K562 (cell line): ENCODE data around the gene PTH1R. TPM values are rescaled to one million over a fixed set of nuclear protein-coding genes. Genes with fewer than 3 reads are reported as not detected.

Experiments
- BHLHE40 ChIP-seq: IDR thresholded peaks from 2 replicates; pipeline ENCODE4 v1.6.1; 2011; ENCODE audit warnings: low read length, improper control_type of control experiment
- EGR1 ChIP-seq: fragments of 450-650 bp; conservative IDR thresholded peaks from 2 replicates; pipeline ENCODE4 v1.6.1; 2017; ENCODE audit warnings: mild to moderate bottlenecking
- HNRNPUL1 ChIP-seq: fragments of 200-400 bp; formaldehyde crosslinking; IDR thresholded peaks from 2 replicates; pipeline ENCODE4 v1.6.1; 2017; ENCODE audit warnings: low read length
- JUND ChIP-seq, 2 experiments: IDR thresholded peaks; 2 replicates in 1 of 2; 3 replicates in 1 of 2; pipeline ENCODE4 v1.6.1; 2011; ENCODE audit warnings: borderline replicate concordance in 2 of 2, low read depth in 2 of 2, low read length in 2 of 2, improper control_type of control experiment in 1 of 2, missing biosample characterization in 1 of 2, missing genetic modification characterization in 1 of 2, missing genetic modification reagents in 1 of 2
- MCM2 ChIP-seq: fragments of 450-650 bp; IDR thresholded peaks from 2 replicates; pipeline ENCODE4 v1.6.1; 2017; ENCODE audit warnings: low read depth, mild to moderate bottlenecking
- NR2F6 ChIP-seq: fragments of 450-650 bp; formaldehyde crosslinking; IDR thresholded peaks from 2 replicates; pipeline ENCODE4 v1.4.0; 2020; ENCODE audit warnings: mild to moderate bottlenecking
- POLR2AphosphoS5 ChIP-seq: IDR thresholded peaks from 2 replicates; pipeline ENCODE4 v1.6.1; 2011; ENCODE audit warnings: mild to moderate bottlenecking, low read depth, low read length, moderate library complexity; ENCODE audit not compliant: control insufficient read depth, insufficient read depth
- RBM22 ChIP-seq: fragments of 200-400 bp; formaldehyde crosslinking; IDR thresholded peaks from 2 replicates; pipeline ENCODE4 v1.6.1; 2018; ENCODE audit warnings: low read length, low read depth; ENCODE audit not compliant: poor library complexity, severe bottlenecking
- SIRT6 ChIP-seq: IDR thresholded peaks from one replicate; pipeline ENCODE4 v1.6.1; 2012; ENCODE audit warnings: low read depth, mild to moderate bottlenecking, control low read depth, inconsistent platforms, low read length, moderate library complexity
- TEAD1 ChIP-seq, 2 experiments: fragments of 450-650 bp in 1 of 2; sonication (generic) in 1 of 2; formaldehyde crosslinking; IDR thresholded peaks; 2 replicates each; pipeline versions ENCODE4 v1.4.0 to v1.8.0; 2020 to 2022; ENCODE audit warnings: mild to moderate bottlenecking in 2 of 2, missing genetic modification reagents in 1 of 2
- TFAP4 ChIP-seq: sonication (generic); formaldehyde crosslinking; IDR thresholded peaks from 2 replicates; pipeline ENCODE4 v1.8.0; 2022; ENCODE audit warnings: missing genetic modification reagents, mild to moderate bottlenecking, moderate library complexity, borderline replicate concordance
- VEZF1 ChIP-seq: fragments of 200-800 bp; sonication (Bioruptor generic); IDR thresholded peaks from 2 replicates; pipeline ENCODE4 v1.6.1; 2017; ENCODE audit warnings: missing genetic modification characterization, missing compliant biosample characterization
- ZKSCAN3 ChIP-seq: fragments of 250-450 bp; sonication (Bioruptor Pico); IDR thresholded peaks from 2 replicates; pipeline ENCODE4 v1.4.0; 2020
- ZNF146 ChIP-seq: IDR thresholded peaks from one replicate; pipeline ENCODE4 v1.6.1; 2018; ENCODE audit warnings: missing compliant biosample characterization; ENCODE audit not compliant: unreplicated experiment
- ZNF551 ChIP-seq: fragments of 250-450 bp; sonication (Bioruptor Pico); IDR thresholded peaks from 2 replicates; pipeline ENCODE4 v1.5.0; 2021; ENCODE audit warnings: mild to moderate bottlenecking, moderate library complexity
- polyA plus RNA-seq, 8 experiments: library from polyadenylated mRNA; depleted of rRNA in 4 of 8; stranded (reverse) in 5 of 8; unstranded in 3 of 8; fragments of >200 nt; fragmentation: Nextera tagmentation in 2 of 8; fragmentation: Illumina TruSeq in 1 of 8; extraction: Ambion mirVana in 2 of 8; extraction: Trizol in 1 of 8; gene quantifications; 2 replicates each; pipeline versions ENCODE4 v1.2.1 to v1.2.3, GENCODE V29; 2011 to 2014; ENCODE audit warnings: inconsistent platforms in 1 of 8, missing spikeins in 1 of 8
- total RNA-seq, 7 experiments: library from RNA; depleted of rRNA in 6 of 7; stranded (reverse); fragments of >200 nt in 6 of 7; fragmentation: Illumina TruSeq in 2 of 7; extraction: Trizol in 2 of 7; gene quantifications; 2 replicates each; pipeline versions ENCODE4 v1.2.1 to v1.2.3, GENCODE V29; 2011 to 2021; ENCODE audit warnings: low replicate concordance in 1 of 7
- TF ChIP-seq, protein P1 (sequence below): fragments of 450-650 bp; IDR thresholded peaks from 2 replicates; pipeline ENCODE4 v1.6.1; 2017; ENCODE audit warnings: antibody characterized with exemption
- TF ChIP-seq, protein P2 (sequence below): fragments of 450-650 bp; formaldehyde crosslinking; IDR thresholded peaks from 2 replicates; pipeline ENCODE4 v1.4.0; 2022; ENCODE audit warnings: missing genetic modification characterization
- TF ChIP-seq, protein P3 (sequence below): fragments of 250-450 bp; sonication (Bioruptor Pico); IDR thresholded peaks from 2 replicates; pipeline ENCODE4 v1.5.0; 2021; ENCODE audit warnings: mild to moderate bottlenecking, moderate library complexity

PTH1R gene
- total and polyA plus RNA-seq, 9 of the 15 experiments (the other 6 are each of a cell fraction or from before 2014, with no cell fraction given), result not detected

- TF ChIP-seq, protein P1, sequence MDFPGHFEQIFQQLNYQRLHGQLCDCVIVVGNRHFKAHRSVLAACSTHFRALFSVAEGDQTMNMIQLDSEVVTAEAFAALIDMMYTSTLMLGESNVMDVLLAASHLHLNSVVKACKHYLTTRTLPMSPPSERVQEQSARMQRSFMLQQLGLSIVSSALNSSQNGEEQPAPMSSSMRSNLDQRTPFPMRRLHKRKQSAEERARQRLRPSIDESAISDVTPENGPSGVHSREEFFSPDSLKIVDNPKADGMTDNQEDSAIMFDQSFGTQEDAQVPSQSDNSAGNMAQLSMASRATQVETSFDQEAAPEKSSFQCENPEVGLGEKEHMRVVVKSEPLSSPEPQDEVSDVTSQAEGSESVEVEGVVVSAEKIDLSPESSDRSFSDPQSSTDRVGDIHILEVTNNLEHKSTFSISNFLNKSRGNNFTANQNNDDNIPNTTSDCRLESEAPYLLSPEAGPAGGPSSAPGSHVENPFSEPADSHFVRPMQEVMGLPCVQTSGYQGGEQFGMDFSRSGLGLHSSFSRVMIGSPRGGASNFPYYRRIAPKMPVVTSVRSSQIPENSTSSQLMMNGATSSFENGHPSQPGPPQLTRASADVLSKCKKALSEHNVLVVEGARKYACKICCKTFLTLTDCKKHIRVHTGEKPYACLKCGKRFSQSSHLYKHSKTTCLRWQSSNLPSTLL, result no peak
- no peak for TF ChIP-seq RBM22
- TF ChIP-seq, protein P2, sequence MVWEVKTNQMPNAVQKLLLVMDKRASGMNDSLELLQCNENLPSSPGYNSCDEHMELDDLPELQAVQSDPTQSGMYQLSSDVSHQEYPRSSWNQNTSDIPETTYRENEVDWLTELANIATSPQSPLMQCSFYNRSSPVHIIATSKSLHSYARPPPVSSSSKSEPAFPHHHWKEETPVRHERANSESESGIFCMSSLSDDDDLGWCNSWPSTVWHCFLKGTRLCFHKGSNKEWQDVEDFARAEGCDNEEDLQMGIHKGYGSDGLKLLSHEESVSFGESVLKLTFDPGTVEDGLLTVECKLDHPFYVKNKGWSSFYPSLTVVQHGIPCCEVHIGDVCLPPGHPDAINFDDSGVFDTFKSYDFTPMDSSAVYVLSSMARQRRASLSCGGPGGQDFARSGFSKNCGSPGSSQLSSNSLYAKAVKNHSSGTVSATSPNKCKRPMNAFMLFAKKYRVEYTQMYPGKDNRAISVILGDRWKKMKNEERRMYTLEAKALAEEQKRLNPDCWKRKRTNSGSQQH (CRISPR knock-in tag), result no peak
- no peak for TF ChIP-seq ZNF551 (CRISPR knock-in tag)
- TF ChIP-seq EGR1, result no peak
- no peak for TF ChIP-seq POLR2AphosphoS5
- TF ChIP-seq MCM2, result no peak
- no peak for TF ChIP-seq ZKSCAN3
- TF ChIP-seq HNRNPUL1, result no peak
- TF ChIP-seq VEZF1, result no peak; the same call in 1 of the 2 replicates
- no peak for TF ChIP-seq SIRT6
- TF ChIP-seq, protein P3, sequence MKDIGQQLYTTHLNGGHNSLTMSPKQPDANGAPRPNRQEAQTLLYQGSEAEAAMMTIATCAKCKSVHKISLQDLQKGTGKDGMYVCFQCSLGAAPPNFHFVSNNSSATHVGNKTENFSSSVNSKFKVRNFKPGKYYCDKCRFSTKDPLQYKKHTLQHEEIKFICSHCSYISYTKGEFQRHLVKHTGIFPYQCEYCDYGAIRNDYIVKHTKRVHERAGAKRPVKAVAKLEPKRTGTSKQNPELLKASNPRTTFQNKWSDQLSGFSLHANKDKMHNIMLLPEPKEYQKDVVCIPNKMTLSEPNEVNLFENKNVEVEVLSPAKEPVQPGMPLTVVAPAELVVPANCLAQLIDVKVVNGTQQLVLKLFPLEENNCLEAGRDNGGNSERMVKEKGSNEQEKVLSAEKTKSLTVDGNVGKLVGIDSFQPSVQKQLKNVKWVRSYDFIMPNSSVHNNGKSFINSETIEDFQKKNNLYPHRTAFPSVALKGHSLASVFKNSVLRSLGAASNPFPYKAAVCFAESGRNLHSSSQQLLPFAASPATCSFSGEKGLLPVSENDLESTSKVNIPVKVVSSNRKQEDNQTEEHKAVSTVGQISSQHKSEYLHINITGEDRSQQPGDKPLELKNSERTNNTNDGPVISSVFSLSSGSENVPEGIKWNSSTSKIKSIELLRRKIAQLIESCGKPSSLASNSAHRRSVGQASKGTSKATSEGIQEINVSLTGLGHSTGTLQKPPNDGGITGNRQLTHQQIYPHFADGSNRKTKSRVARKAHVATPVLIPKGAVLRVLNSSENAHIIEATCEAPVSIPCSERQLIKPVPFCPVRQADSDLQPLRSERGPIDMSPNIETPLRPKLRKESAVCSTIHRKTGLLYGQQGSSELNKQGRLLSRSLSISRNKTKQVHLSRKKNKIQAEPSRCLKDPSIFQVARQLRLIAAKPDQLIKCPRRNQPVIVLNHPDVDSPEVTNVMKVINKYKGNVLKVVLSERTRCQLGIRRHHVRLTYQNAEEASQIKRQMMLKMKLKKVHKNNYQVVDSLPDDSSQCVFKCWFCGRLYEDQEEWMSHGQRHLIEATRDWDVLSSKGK, result no peak
- peak; percentile 53; the same call in 1 of the 2 replicates for TF ChIP-seq TFAP4 (CRISPR knock-in tag)
- no peak for TF ChIP-seq NR2F6 (CRISPR knock-in tag)
- TF ChIP-seq ZNF146, result no peak
- peak; percentile 62; the same call in 1 of the 2 replicates for TF ChIP-seq BHLHE40
- peak; percentile 52 to 70; a peak in 1 of 4 replicates for TF ChIP-seq TEAD1 (CRISPR knock-in tag; IDR thresholded peaks at IDR 0.05)
- TF ChIP-seq JUND (IDR thresholded peaks at IDR 0.05; ENCODE audit: borderline replicate concordance, low read depth, low read length), result peak; percentile 97
- TF ChIP-seq JUND (tag; IDR thresholded peaks at IDR 0.05; ENCODE audit: borderline replicate concordance, low read depth, low read length), result peak; percentile 94; the same call in 2 of the 3 replicates
These were observed 69.5 kb downstream of the PTH1R start (continued) for GRCh38 chr3:46946856-46947545.
